Neural cell (in vitro differentiated cells): ENCODE data around the gene INSRR. TPM values are rescaled to one million over a fixed set of nuclear protein-coding genes. Genes with fewer than 3 reads are reported as not detected.

ENCODE experiments used
- H2AFZ ChIP-seq: fragments of 200-600, 300-800 bp; sonication (generic), shearing (Covaris generic); 2 replicates; pipeline ENCODE4 v1.6.0; 2014; ENCODE audit warnings: low read depth, mild to moderate bottlenecking, antibody characterized with exemption, low read length, moderate library complexity
- H3F3A ChIP-seq: fragments of 200-600 bp; shearing (Covaris generic); 2 replicates; pipeline ENCODE4 v1.6.1; 2016; ENCODE audit warnings: mild to moderate bottlenecking, moderate library complexity, mixed read lengths, antibody characterized with exemption, low read length; ENCODE audit not compliant: insufficient read depth, poor library complexity, severe bottlenecking
- H3K27ac ChIP-seq: fragments of 200-600, 300-800 bp; sonication (generic), shearing (Covaris generic); 2 replicates; pipeline ENCODE4 v1.5.1; 2014; ENCODE audit warnings: mild to moderate bottlenecking, low read length, moderate library complexity
- H3K27me3 ChIP-seq: fragments of 300-800, 200-600 bp; sonication (generic), shearing (Covaris generic); 2 replicates; pipeline ENCODE4 v1.6.0; 2014; ENCODE audit warnings: mild to moderate bottlenecking, low read depth, low read length, moderate library complexity; ENCODE audit not compliant: insufficient read depth
- H3K36me3 ChIP-seq: fragments of 300-800, 200-600 bp; sonication (generic), shearing (Covaris generic); 2 replicates; pipeline ENCODE4 v1.5.1; 2014; ENCODE audit warnings: mild to moderate bottlenecking, antibody characterized with exemption, low read length, moderate library complexity; ENCODE audit not compliant: insufficient read depth
- H3K4me2 ChIP-seq: fragments of 300-800, 200-600 bp; sonication (generic), shearing (Covaris generic); 2 replicates; pipeline ENCODE4 v1.6.0; 2014; ENCODE audit warnings: mild to moderate bottlenecking, low read length
- H3K4me3 ChIP-seq: fragments of 300-800, 200-600 bp; sonication (generic), shearing (Covaris generic); 2 replicates; pipeline ENCODE4 v1.5.1; 2014; ENCODE audit warnings: mild to moderate bottlenecking, low read length, moderate library complexity
- H3K79me2 ChIP-seq: fragments of 200-600 bp; shearing (Covaris generic); replicated peaks from 2 replicates; pipeline ENCODE4 v1.6.0; 2014; ENCODE audit warnings: mild to moderate bottlenecking, low read length, moderate library complexity; ENCODE audit not compliant: insufficient read depth
- H3K9ac ChIP-seq: fragments of 300-800, 200-600 bp; sonication (generic), shearing (Covaris generic); 2 replicates; pipeline ENCODE4 v1.6.1; 2016; ENCODE audit warnings: mild to moderate bottlenecking, low read length, mixed read lengths
- H3K9me2 ChIP-seq: fragments of 200-600 bp; shearing (Covaris generic); 2 replicates; pipeline ENCODE4 v1.6.1; 2016; ENCODE audit warnings: mild to moderate bottlenecking, low read length, mixed read lengths; ENCODE audit not compliant: insufficient read depth
- H3K9me3 ChIP-seq: fragments of 200-600, 300-800 bp; sonication (generic), shearing (Covaris generic); 2 replicates; pipeline ENCODE4 v1.6.1; 2016; ENCODE audit warnings: mild to moderate bottlenecking, mixed run types, low read length, moderate library complexity, mixed read lengths
- H4K20me1 ChIP-seq: fragments of 200-600 bp; shearing (Covaris generic); 2 replicates; pipeline ENCODE4 v1.6.1; 2016; ENCODE audit warnings: mild to moderate bottlenecking, mixed run types; ENCODE audit not compliant: insufficient read depth
- CTCF ChIP-seq: fragments of 450-650 bp; IDR thresholded peaks from 2 replicates; pipeline ENCODE4 v1.5.1; 2014; ENCODE audit warnings: antibody characterized with exemption, mild to moderate bottlenecking, moderate library complexity; ENCODE audit not compliant: poor library complexity, severe bottlenecking
- EP300 ChIP-seq: fragments of 450-650 bp; conservative IDR thresholded peaks from 2 replicates; pipeline ENCODE4 v1.6.1; 2014; ENCODE audit warnings: antibody characterized with exemption, mild to moderate bottlenecking, moderate library complexity; ENCODE audit not compliant: poor library complexity, severe bottlenecking
- EZH2 ChIP-seq: fragments of 200-600, 300-800 bp; shearing (Covaris generic), sonication (generic); IDR thresholded peaks from 2 replicates; pipeline ENCODE4 v1.6.1; 2014; ENCODE audit warnings: antibody characterized with exemption, low read length, borderline replicate concordance, mild to moderate bottlenecking; ENCODE audit not compliant: insufficient read depth, poor library complexity, severe bottlenecking
- MXI1 ChIP-seq: fragments of 450-650 bp; conservative IDR thresholded peaks from 2 replicates; pipeline ENCODE4 v1.6.1; 2014; ENCODE audit warnings: antibody characterized with exemption, mild to moderate bottlenecking; ENCODE audit not compliant: poor library complexity, severe bottlenecking
- POLR2AphosphoS5 ChIP-seq: IDR thresholded peaks from 2 replicates; pipeline ENCODE4 v1.6.1; 2012
- RAD21 ChIP-seq: fragments of 450-650 bp; conservative IDR thresholded peaks from 2 replicates; pipeline ENCODE4 v1.6.1; 2014; ENCODE audit warnings: antibody characterized with exemption, mild to moderate bottlenecking, moderate library complexity
- REST ChIP-seq: IDR thresholded peaks from 2 replicates; pipeline ENCODE4 v1.6.1; 2012; ENCODE audit warnings: borderline replicate concordance
- SMC3 ChIP-seq: fragments of 450-650 bp; conservative IDR thresholded peaks from 2 replicates; pipeline ENCODE4 v1.6.1; 2014; ENCODE audit warnings: antibody characterized with exemption, mild to moderate bottlenecking, moderate library complexity; ENCODE audit not compliant: poor library complexity
- TAF1 ChIP-seq: IDR thresholded peaks from 2 replicates; pipeline ENCODE4 v1.6.1; 2012; ENCODE audit warnings: low read depth
- polyA plus RNA-seq: library from polyadenylated mRNA; depleted of rRNA; stranded (reverse); fragments of >200 nt; gene quantifications from 2 replicates; pipeline ENCODE4 v1.2.3, GENCODE V29; 2014

The INSRR gene
- polyA plus RNA-seq, 1 donor from 2014 or later, result 3.0 TPM

GRCh38 chr1:156877433-156878170 lies 18.7 kb upstream of the INSRR start:
- no peaks in the 10 kb centered on the region for H3K27me3 ChIP-seq
- H3K4me3 ChIP-seq, result no peak overlapping the region
- H4K20me1 ChIP-seq, result no peaks in the 10 kb centered on the region
- H2AFZ ChIP-seq, result no peak overlapping the region
- no peaks in the 10 kb centered on the region for H3K9me3 ChIP-seq
- TF ChIP-seq MXI1, result no peak
- no peak for TF ChIP-seq SMC3
- TF ChIP-seq RAD21, result no peak
- TF ChIP-seq POLR2AphosphoS5, result no peak
- no peak for TF ChIP-seq EP300
- TF ChIP-seq TAF1, result no peak
- no peak for TF ChIP-seq CTCF
- no peak for TF ChIP-seq REST
- no peak for TF ChIP-seq EZH2
- no peak overlapping the region for H3K4me2 ChIP-seq
- H3F3A ChIP-seq, result no peaks in the 10 kb centered on the region
- no peaks in the 10 kb centered on the region for H3K9me2 ChIP-seq
- no peaks in the 10 kb centered on the region for H3K36me3 ChIP-seq
- H3K27ac ChIP-seq, result no peak overlapping the region
- H3K9ac ChIP-seq, result no peak overlapping the region
- no peaks in the 10 kb centered on the region for H3K79me2 ChIP-seq

GRCh38 chr1:156876281-156876680 lies 17.4 kb upstream of the INSRR start:
- Histone ChIP-seq H3K36me3 (no peaks in the 10 kb centered on the region), H4K20me1 (no peaks in the 10 kb centered on the region), H3K27ac (no peak overlapping the region), H3K9ac (no peak overlapping the region), H2AFZ (no peak overlapping the region), H3K27me3 (no peaks in the 10 kb centered on the region), H3K9me3 (no peaks in the 10 kb centered on the region), H3K4me2 (no peak overlapping the region), H3K79me2 (no peaks in the 10 kb centered on the region), H3K9me2 (no peaks in the 10 kb centered on the region), H3F3A (no peaks in the 10 kb centered on the region), H3K4me3 (no peak overlapping the region)
- no peak for TF ChIP-seq MXI1
- TF ChIP-seq RAD21, result no peak
- no peak for TF ChIP-seq TAF1
- no peak for TF ChIP-seq SMC3
- TF ChIP-seq EP300, result no peak
- no peak for TF ChIP-seq POLR2AphosphoS5
- no peak for TF ChIP-seq REST
- no peak for TF ChIP-seq CTCF
- no peak for TF ChIP-seq EZH2
